ENCODE data around the gene ZFP57.

ZFP57 gene

DNA sequence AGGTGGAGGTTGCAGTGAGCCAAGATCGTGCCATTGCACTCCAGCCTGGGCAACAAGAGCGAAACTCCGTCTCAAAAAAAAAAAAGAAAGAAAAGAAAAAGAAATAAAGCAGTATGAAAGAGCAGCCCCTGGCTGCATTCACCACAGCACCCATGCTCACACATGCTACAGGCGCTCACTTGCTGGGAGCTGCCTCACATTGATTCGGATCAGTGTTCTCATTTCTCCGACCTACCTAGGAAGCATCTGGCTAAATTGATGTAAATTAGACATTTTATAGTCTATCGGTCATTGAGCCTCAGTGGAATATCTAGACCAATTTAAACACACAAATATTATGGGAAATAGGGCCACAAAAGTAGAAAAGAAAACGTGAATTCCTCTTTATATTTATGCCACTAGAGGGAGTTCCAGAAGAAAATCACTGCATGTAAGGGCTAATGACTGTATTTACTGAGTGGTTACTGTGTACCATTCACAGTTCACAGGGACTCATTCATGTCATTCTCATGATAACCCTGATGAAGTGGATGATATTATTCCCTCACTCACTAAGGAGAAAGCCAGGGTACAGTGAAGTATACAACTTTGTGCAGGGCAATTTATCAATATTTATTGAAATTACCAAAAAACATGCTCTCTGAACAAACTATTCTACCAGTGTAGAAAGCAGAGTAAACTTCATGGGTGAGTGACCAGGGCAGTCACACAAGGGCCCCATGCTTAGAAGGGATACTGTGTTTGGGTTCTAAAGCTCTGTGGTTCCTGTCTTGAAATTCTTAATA, 29.3 kb downstream of the ZFP57 start:
- no peak for DNase-seq

DNA sequence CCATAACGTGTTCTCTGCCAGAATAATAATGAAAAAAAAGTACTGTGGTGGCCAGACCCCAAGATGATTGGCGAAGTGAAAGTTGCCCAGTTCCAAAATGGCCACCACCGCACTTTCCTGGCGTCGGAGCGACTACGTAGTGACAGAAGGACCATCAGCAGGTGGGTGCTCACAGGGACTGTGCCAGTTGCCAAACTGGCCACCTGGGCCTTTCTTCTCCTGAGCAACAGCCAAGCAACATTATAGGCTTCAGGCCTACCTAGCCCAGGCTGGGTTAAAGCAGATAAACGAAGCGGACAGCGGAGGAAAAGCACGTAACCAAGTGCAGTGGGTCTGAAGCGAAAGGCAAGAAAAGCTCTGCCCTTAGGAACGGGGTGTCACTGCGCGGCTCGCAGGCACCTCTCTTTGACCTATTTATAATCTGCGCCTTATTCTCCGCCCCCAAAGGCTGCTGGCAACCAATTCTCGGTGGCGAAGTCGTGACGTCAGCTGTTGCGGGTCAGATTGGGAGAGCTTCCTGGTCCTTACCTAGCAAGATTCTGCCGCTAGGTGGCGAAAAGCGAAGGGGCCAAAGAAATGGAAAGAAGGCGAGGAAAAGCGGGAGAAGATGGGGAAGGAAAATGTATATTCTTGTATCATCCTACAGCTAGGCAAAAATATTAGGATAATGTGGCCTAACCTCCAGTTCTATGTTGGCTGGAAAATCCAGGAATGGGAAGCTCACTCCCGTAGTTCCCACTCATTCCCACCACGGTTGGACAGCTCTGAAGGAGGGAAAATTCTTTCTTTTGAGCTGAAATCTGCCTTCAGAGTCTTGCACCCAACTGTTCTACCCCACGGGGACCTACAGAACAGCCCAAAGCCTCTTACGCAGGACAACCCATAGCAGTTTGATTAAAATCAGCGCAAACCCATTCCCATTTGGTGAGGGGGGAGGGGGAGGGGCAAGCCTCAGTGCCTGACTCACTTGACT, 31.0 kb downstream of the ZFP57 start:
- peak; percentile 97 to 98 for DNase-seq

DNA sequence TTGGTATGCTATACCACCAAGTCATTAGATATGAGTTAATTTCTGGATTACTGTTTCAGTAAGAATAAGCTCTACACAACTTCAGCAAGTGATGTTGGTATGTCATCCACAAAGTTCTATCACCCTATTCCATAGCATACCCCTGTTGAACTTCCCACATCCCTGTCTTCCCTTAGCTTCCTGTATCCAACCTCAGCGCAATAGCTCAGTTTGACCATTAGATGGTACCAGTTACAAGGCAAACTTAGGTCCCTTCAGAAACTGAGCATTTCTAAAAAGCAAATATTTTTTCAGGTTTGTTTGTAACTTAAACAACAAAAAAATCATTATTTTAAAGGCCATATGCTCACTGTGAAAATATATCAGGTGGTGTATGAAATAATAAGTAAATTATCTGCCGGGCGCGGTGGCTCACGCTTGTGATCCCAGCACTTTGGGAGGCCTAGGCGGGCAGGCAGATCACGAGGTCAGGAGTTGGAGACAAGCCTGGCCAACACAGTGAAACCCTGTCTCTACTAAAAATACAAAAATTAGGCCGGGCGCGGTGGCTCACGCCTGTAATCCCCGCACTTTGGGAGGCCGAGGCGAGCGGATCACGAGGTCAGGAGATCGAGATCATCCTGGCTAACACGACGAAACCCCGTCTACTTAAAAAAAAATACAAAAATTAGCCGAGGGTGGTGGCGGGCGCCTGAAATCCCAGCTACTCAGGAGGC, 32.9 kb downstream of the ZFP57 start:
- no peak for DNase-seq

DNA sequence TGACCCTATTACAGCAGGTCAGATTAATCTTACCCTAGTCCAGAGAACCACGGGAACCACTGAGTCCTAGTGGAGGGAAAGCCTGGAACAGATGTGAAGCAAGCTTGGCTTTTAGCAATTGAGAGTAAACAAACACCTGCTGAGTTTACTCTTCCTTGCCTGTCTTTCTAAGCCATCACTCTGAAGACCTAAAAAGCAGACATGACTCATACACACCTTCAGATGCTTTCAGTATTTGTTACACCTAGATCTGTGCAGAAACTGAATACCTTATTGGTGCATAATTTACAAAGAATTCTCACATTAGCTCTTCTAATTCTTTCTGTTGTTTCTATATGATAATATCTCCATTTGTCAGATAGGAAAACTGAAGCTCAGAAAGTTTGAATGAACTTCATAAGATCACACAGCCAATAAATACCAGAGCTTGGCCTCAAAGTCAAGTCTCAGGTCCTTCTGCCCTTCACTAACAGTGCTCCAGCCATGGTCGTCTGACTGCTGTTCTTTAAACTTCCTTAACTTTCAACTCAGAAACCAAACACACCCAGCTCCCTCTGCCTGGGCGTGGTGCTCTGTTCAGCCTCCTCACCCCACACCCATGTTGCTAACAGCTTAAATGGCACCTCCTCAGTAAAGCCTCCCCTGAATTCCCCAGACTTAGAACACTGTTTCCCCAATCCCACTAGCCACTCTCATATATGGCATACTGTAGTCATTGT, 39.4 kb downstream of the ZFP57 start:
- no peak for DNase-seq

DNA sequence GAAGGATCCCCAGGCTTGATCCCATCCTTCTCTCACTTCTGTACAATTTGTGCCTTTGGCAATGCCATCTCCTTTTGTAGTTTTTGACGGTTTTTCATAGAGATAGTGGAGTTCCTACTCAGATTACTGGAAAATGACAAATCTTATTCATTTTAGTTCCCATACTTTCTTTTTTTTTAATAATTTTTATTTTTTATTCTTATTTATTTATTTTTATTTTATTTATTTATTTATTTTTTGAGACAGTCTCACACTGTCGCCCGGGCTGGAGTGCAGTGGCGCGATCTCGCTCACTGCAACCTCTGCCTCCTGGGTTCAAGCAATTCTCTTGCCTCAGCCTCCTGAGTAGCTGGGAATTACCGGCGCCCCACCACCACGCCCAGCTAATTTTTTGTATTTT, 43.7 kb downstream of the ZFP57 start:
- no peak for DNase-seq

DNA sequence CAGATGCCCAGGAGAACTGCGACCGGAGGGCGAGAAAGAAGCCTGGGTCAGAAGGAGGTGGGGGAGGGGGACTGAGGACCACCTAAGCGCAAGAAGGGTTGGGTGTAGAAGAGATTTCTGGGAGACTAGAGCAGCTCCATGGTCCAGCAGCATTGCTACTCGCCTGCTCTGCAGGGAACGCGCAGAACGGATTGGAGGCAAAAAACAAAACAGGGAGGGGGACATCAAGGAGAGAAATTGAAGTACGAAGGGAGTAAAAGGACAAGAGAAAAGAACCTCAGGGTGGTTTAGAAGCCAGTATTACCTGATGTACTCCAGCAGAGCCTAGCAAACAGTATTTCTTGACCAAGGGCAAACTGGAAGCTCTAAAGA, 47.4 kb downstream of the ZFP57 start:
- DNase-seq = no peak

DNA sequence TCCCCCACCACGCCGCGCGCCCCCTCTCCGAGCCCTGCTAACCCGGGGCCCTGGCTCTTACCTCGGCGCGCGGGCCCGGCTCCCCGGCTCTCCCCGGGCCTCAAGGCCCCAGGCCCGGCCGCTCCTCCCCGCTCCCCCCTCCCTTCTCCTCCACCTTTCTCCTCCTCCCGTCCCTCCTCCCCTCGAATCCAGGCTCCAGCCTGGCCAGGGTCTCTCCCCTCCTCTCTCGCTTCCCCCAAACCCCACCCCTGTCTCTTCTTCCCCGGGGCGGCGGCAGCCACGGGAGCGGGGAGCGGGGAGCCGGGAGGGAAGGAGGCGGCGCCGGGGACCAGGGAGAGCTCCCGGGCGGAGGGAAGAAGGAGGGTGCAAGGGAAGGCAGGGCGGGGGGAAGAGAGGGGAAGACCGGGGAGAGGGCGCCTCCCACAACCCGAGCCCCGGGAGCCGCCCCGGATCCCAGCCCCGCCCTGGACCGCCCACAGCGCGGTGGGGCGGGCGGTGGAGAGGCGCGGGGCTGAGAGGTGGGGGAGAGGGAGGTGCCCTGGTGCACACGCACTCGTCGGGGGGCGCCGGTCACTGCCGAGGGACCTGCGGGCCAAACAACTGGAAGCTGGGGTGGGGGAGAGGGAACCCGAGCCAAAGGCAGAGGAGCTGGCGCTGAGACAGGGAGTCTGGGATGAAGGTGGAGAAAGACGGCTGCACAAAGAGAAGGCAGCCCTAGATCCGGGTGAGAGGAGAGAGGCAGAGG, 48.0 kb downstream of the ZFP57 start, which contains the start of gene GABBR1:
Gene GABBR1 (minus strand): TSS at position 395 of the 745 bp plus-strand sequence. CDS start 798 bp downstream, outside the sequence.
- peak; percentile 79 to 83 for DNase-seq

DNA sequence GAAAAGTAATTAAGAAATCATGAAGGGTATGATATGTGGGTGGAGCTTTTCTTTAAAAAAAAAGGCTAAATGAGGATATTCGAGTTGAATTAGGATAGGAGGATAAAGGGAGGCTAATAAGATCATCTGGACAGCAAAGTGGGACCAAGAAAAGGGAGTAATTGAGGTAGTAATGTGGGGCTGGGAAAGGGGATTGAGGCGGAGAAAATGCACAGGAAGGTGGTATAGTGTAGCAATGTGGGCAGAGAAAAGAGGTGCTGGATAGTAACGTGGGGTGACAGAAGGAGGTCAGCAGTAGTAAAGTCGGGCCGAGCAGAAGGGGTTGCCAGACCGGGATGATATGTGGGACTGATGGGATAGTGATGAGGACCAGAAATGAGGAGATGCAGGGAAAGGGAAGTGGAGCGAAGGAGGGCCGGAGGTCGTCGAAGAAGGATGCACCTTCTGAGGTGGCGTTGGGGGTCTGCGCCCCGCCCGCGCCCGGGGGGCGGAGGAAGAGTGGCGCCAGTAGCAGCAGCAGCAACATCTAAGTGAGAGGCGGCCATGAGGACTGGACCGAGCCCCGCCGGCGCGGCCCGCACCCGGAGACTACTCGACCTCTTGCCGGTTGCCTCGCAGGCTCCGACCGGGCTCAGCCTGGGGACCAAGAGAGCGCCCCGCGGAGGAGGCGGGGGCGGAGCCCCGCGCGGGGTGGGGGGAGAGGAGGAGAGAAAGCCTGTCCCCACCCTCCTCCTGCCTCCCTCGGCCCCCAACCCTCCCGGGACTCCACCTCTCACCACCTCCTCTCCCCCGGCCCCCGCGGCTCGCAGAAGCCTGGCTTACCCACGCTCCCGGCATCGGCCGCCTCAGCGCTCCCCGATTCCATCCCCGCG, 48.9 kb downstream of the ZFP57 start:
- DNase-seq = peak; percentile 52 to 64

DNA sequence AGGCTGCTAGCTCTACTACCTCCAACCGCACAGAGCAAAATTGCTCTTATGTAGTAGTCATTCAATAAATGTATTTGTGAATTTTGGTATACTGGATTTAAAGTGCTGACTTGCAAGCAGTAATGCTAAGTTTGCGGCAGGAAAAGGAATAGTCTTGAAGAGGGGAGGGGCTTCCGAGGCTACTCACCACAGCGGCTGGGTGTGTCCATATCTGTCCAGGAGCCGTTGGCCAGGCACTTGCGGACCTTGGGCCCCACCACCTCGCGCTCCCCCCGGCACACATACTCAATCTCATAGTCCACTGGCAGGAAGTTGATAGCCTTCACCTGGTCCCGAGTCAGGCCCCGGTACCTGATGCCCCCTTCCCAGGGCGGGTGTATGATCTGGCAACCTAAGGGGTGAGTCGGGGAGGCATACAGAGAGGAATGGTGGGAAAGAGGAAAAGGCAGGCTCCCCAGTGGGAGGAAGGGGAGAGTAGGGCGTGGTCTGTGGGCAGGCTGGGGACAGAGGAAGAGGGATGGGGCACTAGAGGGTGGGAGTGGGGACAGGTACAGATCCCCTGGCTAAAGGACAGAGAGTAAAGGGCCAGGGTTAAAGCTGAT, 49.6 kb downstream of the ZFP57 start:
- DNase-seq = no peak

DNA sequence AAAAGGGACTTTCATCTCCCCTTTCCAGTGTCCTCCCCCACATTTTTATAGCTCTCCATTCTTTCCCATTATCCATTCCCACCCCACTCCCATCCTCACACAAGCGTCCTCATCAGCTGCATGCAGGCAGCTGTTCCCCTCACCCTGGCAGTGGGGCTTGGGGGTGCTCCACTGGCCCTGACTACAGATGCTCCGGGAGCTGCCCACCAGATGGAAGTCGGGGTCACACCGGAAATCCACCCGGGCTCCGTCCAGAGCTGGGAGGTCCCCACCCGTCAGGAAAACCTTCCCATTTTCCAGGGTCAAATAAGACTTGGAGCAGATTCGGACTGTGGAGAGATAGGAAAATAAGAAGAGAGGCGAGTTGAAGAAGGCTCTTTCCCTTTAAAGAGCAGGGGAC, 50.6 kb downstream of the ZFP57 start:
- DNase-seq = no peak

DNA sequence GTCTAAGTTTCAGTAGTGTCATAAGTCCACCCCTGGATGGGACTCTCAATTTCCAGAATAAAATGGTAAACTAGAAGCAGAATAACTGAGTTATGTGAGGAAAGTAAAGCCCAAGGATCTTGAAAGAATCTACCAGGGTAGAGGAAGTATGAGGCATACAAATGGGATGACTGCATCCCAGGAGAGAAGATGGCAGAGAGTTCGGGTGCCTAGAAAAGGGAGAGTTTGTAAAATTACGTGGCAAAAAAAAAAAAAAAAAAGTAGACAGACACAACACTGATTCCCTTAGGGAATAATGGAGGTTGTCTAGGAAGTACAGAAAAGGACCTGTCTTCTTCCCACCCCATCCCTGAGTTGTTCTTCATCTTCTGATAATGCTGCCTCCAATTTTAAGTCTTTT, 51.4 kb downstream of the ZFP57 start:
- DNase-seq = no peak

DNA sequence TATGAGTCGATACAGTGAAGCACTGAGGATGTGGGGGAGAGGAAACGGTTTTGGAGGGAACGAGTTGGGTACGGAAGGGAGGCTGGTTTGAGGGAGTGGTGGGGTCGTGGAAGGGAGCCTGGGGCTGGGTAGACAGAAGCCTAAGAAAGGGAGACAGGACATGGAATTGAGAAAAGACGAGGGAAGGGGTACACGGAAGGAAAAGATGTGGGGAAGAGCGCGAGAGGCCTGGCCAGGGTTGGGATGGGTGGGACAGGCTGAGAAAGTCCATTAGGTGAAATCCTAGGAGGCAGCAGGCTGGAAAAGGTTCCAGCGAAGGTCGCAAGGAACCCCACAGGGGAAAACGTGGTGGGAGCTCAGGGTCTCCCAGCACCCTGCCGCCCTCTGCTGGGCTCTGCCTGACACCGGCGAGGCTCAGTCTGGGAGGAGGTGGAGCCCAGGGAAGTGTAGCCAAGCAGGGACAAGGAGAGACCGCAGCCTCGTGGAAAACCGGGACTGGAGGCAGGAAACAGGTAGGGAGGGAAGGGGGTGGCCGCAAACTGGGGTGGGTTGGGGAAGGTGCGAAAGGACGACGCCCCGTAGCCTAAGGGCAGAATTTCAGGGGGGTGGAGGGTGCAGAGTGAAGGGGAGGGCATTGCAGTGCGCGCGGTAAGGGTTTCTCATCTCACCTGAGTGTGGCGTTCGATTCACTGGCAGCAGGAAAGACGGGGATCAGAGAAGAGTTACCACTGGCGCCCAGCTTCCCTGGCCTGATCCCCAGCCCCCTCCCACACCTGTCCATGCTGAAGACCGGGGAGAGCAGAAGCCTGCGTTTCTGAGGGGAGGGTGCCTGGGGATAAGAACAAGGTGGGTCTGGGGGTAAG, 52.3 kb downstream of the ZFP57 start:
- DNase-seq = peak; percentile 73 to 75

DNA sequence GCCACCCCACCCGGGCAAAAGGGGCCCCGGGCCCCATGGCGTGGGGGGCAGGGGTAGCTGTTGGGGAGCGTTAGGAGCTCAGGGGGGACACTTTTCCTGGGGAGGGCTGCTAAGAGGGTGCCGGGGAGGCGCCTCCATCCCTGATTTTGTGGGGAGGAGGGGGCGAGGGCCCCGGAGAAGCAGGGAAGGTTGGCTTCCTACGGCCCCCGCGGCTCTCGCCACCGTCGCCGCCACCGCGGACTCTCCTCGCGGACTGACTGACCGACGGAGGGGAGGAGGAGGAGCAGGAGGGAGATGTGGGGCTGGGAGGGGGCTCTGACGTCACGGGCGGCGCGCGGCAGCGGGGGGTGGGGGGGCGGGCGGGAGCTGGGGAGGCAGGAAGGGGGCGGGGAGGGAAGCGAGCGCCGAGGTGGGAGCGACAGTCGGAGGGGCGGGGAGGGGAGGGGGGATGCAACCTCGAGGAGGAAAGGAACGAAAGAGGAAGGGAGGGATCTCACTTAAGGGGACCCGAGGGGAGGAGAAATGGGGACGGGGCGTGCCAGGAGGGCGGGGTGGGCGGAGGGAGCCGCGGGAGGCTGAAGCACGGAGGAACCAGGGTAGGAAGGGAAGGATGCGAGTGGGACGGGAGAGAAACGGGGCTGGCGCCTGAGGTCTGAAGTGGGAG, 53.1 kb downstream of the ZFP57 start:
- peak; percentile 65 to 68 for DNase-seq

DNA sequence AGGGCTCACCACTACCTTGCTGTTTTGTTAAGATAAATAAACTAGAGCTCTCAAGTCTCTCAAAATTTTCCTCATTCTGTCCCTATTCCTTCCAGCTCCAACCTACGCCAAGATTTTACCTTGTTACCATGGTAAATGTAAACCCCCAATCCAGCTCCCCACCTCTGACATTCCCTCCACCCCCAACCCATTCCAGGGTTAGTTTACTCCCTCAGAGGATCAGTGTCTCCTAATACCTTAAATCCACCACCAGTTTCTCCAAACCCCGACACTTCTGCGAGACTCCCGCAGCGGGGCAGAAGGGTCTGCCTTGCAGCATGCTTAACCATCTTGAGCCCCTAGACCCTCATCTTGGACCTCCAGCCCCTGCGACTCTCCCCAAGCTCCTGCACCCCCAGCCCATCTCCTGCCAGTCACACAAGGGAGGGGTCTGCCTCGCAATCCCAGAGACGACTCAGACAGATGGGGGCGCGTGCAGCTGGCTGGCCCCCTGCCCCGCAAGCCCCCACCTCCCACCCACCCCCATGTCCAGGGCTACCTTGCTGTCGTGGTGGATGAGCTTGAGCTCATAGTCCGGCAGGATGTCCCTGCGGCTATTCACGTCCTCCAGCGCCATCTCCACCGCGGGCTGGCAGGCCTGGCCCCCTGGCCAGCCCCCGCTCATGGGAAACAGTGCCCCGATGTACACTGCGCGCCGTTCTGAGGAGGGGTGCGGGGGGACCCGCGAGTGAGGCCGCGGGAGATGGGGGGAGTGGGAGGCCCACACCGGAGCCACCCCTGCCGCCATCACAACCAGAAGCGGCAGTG, 53.8 kb downstream of the ZFP57 start:
- no peak for DNase-seq

DNA sequence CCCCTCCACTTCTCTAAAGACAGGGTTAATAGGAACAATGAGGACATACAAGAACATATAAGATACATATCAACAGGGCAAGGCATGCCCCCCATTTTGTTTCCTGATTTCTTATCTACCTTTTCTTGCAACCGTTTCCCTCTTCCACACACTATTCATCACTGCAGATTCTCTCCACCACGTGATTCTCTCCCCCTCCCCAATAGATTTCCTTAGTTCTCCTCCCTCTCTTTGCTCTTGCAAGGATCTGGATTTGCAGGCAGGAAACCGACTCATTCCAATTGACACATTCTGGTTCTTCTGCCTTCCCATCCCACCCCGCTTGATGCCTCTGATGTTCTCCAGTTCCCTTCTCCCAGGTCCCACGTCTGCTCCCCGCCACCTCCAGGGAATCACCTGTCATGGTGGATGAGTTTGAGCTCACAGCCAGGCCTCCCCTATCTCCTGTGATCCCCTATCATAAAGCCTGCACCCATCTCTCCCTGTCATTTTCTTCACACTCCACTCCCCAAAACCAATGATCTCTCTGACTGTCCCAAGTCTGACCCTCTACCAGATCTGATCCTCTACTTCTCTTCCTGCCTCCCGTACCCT, 55.5 kb downstream of the ZFP57 start:
- no peak for DNase-seq

DNA sequence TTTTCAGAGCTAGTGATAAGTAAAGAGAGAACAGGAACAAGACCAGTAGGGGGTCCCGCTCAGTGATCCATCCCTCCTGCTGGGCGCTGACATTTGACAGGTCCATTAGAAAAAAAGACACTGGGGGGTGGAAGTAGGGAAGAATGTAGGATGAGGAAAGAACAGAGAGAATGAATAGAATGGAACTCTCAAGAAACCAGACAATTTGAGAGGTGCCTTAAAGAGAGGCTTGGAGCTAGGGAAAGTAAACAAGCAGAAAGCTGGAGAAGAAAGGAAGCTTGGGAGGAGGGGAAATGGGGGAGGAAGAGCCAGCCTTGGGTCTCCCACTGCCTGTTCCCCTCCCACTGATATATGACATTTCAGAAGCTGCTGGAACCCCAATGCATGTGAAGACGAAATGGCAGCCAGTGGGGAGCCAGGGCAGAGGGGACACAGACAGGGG, 56.4 kb downstream of the ZFP57 start:
- DNase-seq = no peak
